OCI-LY3 (cell line): ENCODE data around the gene KCNJ18.
"Not testable (repeated sequence)": the region's sequence is repeated elsewhere in the genome, so short reads cannot be mapped to it uniquely, and the experiment has no call there.

Experiments used
- H2AFZ ChIP-seq: fragments of 200-600, 300-600 bp; shearing (Covaris generic); 2 replicates; pipeline ENCODE4 v1.6.0; 2014; ENCODE audit warnings: antibody characterized with exemption, low read depth, low read length
- H3K27ac ChIP-seq: fragments of 200-600, 300-600 bp; sonication (generic); 2 replicates; pipeline ENCODE4 v1.5.1; 2014; ENCODE audit warnings: mild to moderate bottlenecking, low read length, moderate library complexity, mixed read lengths
- H3K27me3 ChIP-seq: fragments of 200-600, 300-600 bp; sonication (generic); 2 replicates; pipeline ENCODE4 v1.6.1; 2014; ENCODE audit warnings: low read depth, low read length, mixed read lengths
- H3K36me3 ChIP-seq: fragments of 200-600, 300-600 bp; sonication (generic); replicated peaks from 2 replicates; pipeline ENCODE3; 2014; ENCODE audit warnings: low read depth, low read length, mixed read lengths
- H3K4me1 ChIP-seq: fragments of 300-600, 200-600 bp; sonication (generic); 2 replicates; pipeline ENCODE4 v1.6.1; 2014; ENCODE audit warnings: low read length, mixed read lengths
- H3K4me2 ChIP-seq: fragments of 200-600, 300-600 bp; sonication (generic); 2 replicates; pipeline ENCODE4 v1.6.1; 2014; ENCODE audit warnings: low read length, mixed read lengths
- H3K4me3 ChIP-seq: fragments of 300-600, 200-600 bp; sonication (generic); 2 replicates; pipeline ENCODE4 v1.5.1; 2014; ENCODE audit warnings: antibody characterized with exemption, mild to moderate bottlenecking, low read length, moderate library complexity
- H3K79me2 ChIP-seq: fragments of 300-600, 200-600 bp; shearing (Covaris generic); 2 replicates; pipeline ENCODE4 v1.6.1; 2014; ENCODE audit warnings: mild to moderate bottlenecking, low read length, mixed read lengths
- H3K9ac ChIP-seq: fragments of 300-600, 200-600 bp; shearing (Covaris generic); 2 replicates; pipeline ENCODE4 v1.6.0; 2014; ENCODE audit warnings: mild to moderate bottlenecking, low read length, moderate library complexity
- H3K9me3 ChIP-seq: fragments of 200-600, 300-600 bp; shearing (Covaris generic); 2 replicates; pipeline ENCODE4 v1.6.1; 2014; ENCODE audit warnings: low read length, mixed read lengths; ENCODE audit not compliant: insufficient read depth
- H4K20me1 ChIP-seq: fragments of 200-600, 300-600 bp; sonication (generic); 2 replicates; pipeline ENCODE4 v1.6.1; 2016; ENCODE audit warnings: low read length, mixed read lengths; ENCODE audit not compliant: insufficient read depth
- EZH2phosphoT487 ChIP-seq: fragments of 200-600 bp; shearing (Covaris generic); IDR thresholded peaks from 2 replicates; pipeline ENCODE4 v1.6.1; 2018; ENCODE audit warnings: antibody characterized with exemption, mixed run types, low read depth
- TF ChIP-seq, protein P1 (sequence below): fragments of 200-600, 300-600 bp; sonication (generic); IDR thresholded peaks from 2 replicates; pipeline ENCODE4 v1.5.1; 2014; ENCODE audit warnings: antibody characterized with exemption, low read length, low read depth

KCNJ18 gene

GRCh38 chr17:21685061-21685795, 7.1 kb upstream of the KCNJ18 start:
- H3K27ac ChIP-seq, H3K79me2 ChIP-seq, H3K4me2 ChIP-seq, H3K27me3 ChIP-seq, H3K9me3 ChIP-seq, H3K9ac ChIP-seq, H4K20me1 ChIP-seq, H3K36me3 ChIP-seq, H2AFZ ChIP-seq, H3K4me3 ChIP-seq, H3K4me1 ChIP-seq: not testable (repeated sequence)

GRCh38 chr17:21686165-21687015, 5.9 kb upstream of the KCNJ18 start:
- Histone ChIP-seq H3K4me2 (no peak overlapping the region), H3K27ac (no peak overlapping the region), H3K27me3 (no peaks in the 10 kb centered on the region)

DNA sequence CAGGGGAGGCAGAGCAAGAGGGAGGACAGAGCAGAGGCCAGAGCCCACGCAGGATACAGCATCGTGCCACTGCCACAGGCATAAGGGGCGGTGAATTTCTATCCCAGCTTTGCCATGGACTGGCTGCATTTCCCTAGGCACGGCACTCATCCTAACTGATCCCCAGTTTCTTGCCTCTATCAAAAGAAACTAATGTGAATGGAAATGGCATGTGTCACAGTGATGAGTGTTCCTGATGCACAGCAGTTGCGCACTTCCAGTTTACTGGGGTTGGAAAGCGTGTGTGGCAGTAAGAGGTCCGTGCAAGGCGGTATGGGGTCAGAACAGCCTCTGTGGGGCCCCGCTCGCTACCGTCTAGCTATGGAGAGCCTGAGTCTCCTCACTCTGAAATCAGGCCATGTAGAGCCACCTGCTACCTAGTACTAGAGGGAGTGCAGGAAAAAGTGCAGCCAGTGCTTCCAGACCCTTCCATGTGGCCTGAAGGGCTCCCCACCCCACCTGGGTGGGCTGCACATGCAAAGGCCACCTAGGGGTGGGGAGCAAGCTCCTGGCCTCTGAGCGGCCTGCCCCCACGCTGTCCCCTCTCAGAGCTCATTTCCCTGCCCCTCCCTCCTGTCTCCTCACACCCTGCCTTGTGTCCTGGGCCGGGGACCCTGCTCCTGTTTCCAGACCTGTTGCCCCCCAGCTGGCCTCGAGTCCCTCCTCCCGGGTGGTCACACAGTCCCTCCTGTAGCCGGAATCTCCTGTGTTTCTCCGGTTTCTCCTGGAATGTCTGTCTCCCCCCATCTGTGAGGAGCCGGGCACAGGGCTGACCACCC, 5.0 kb upstream of the KCNJ18 start:
- TF ChIP-seq EZH2phosphoT487 = no peak
- TF ChIP-seq, protein P1, sequence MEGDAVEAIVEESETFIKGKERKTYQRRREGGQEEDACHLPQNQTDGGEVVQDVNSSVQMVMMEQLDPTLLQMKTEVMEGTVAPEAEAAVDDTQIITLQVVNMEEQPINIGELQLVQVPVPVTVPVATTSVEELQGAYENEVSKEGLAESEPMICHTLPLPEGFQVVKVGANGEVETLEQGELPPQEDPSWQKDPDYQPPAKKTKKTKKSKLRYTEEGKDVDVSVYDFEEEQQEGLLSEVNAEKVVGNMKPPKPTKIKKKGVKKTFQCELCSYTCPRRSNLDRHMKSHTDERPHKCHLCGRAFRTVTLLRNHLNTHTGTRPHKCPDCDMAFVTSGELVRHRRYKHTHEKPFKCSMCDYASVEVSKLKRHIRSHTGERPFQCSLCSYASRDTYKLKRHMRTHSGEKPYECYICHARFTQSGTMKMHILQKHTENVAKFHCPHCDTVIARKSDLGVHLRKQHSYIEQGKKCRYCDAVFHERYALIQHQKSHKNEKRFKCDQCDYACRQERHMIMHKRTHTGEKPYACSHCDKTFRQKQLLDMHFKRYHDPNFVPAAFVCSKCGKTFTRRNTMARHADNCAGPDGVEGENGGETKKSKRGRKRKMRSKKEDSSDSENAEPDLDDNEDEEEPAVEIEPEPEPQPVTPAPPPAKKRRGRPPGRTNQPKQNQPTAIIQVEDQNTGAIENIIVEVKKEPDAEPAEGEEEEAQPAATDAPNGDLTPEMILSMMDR = no peak
- no peak overlapping the region for H3K4me3 ChIP-seq
- no peaks in the 10 kb centered on the region for H3K36me3 ChIP-seq
- H3K9me3 ChIP-seq = no peaks in the 10 kb centered on the region
- no peak overlapping the region for H3K27ac ChIP-seq
- H3K9ac ChIP-seq = no peak overlapping the region
- no peak overlapping the region for H2AFZ ChIP-seq
- H3K4me2 ChIP-seq = no peak overlapping the region
- H3K79me2 ChIP-seq = no peaks in the 10 kb centered on the region
- H3K27me3 ChIP-seq = no peaks in the 10 kb centered on the region
- no peaks in the 10 kb centered on the region for H4K20me1 ChIP-seq
- H3K4me1 ChIP-seq = no peaks in the 10 kb centered on the region

More at GRCh38 chr17:21686165-21687015, 5.9 kb upstream of the KCNJ18 start:
- Histone ChIP-seq H3K4me3 (no peak overlapping the region), H4K20me1 (no peaks in the 10 kb centered on the region), H3K4me1 (no peaks in the 10 kb centered on the region), H3K9ac (no peak overlapping the region), H3K79me2 (no peaks in the 10 kb centered on the region), H3K36me3 (no peaks in the 10 kb centered on the region), H2AFZ (no peak overlapping the region), H3K9me3 (no peaks in the 10 kb centered on the region)
- TF ChIP-seq EZH2phosphoT487 = no peak
- TF ChIP-seq, protein P1 = no peak

- no peaks in the 10 kb centered on the region for H3K79me2 ChIP-seq
- no peaks in the 10 kb centered on the region for H3K9me3 ChIP-seq
- no peak overlapping the region for H3K4me2 ChIP-seq
Observed at GRCh38 chr17:21688293-21688949, 3.9 kb upstream of the KCNJ18 start.

More at GRCh38 chr17:21688293-21688949, 3.9 kb upstream of the KCNJ18 start:
- Histone ChIP-seq H3K9ac (no peak overlapping the region), H3K4me3 (no peak overlapping the region), H3K27me3 (no peaks in the 10 kb centered on the region), H3K27ac (no peak overlapping the region), H3K36me3 (no peaks in the 10 kb centered on the region), H4K20me1 (no peaks in the 10 kb centered on the region), H3K4me1 (no peaks in the 10 kb centered on the region), H2AFZ (no peak overlapping the region)
- no peak for TF ChIP-seq EZH2phosphoT487
- TF ChIP-seq, protein P1 = no peak
